Measurements from ENCODE around the gene PDE11A. TPM values are rescaled to one million over a fixed set of nuclear protein-coding genes. Genes with fewer than 3 reads are reported as not detected.
A peak's percentile ranks its signal among the peaks of the same experiment; 100 is the strongest.

PDE11A gene
- total RNA-seq, 3 donors from 2014 or later = 0.96 to 2.3 (median 2.2) TPM

DNA sequence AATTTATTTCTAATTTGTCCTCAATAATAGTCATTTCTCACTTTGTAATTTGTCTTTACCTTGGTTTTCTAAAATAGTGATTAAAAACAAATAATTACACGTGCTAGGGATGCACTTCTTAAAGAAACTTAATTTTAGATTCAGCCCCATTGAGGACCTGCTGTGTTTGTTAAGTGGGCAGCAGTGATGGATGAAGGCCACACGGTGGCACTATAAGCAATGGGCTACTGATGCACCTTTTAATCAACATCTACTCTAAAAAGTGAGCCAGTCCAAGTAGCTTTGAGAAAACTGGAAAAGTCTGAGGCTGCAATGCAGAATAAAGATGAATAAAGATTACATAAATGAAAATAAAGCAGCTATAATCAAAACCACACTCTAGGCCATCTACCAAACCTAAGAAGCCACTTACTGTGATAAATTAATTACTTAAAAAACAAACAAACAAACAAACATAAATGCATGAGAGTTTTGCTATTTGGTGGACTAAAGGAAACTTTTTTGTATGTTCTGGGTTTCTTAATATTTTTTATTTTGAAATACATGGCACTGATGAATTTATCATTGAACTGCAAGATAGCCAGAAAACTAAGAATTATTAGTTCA is 89.3 kb downstream of the PDE11A start:
- intact Hi-C loops (cut with DNase I; ENCODE audit: low total_unique reads) = no loop called here
- no peak for TF ChIP-seq POLR2AphosphoS5 (IDR thresholded peaks at IDR 0.05)
- no peak for TF ChIP-seq POLR2A (IDR thresholded peaks at IDR 0.05)
- TF ChIP-seq, protein P1, sequence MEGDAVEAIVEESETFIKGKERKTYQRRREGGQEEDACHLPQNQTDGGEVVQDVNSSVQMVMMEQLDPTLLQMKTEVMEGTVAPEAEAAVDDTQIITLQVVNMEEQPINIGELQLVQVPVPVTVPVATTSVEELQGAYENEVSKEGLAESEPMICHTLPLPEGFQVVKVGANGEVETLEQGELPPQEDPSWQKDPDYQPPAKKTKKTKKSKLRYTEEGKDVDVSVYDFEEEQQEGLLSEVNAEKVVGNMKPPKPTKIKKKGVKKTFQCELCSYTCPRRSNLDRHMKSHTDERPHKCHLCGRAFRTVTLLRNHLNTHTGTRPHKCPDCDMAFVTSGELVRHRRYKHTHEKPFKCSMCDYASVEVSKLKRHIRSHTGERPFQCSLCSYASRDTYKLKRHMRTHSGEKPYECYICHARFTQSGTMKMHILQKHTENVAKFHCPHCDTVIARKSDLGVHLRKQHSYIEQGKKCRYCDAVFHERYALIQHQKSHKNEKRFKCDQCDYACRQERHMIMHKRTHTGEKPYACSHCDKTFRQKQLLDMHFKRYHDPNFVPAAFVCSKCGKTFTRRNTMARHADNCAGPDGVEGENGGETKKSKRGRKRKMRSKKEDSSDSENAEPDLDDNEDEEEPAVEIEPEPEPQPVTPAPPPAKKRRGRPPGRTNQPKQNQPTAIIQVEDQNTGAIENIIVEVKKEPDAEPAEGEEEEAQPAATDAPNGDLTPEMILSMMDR (IDR thresholded peaks at IDR 0.05) = peak in 2 of 3 donors; percentile 51 to 63

DNA sequence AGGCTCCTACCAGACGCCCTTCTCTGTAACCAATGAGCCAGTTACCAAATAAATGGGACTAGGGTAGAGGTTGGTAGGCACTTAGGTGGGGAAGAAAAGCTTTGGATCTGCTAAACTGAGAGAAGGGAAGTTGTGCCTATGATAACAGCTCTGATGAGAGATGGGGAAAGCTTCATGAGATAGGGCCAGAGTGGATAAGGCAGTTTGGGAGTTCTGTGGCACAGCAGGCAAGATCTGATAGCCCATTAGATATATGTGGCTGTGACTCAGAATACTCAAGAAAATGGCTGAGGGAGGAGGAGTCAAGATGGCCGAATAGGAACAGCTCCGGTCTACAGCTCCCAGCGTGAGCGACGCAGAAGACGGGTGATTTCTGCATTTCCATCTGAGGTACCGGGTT is 99.8 kb downstream of the PDE11A start:
- no peak for DNase-seq (ENCODE audit: low spot score in 2 of 2)
- intact Hi-C loops (cut with DNase I; ENCODE audit: low total_unique reads) = no loop called here
- no peaks in the 10 kb centered on the region for H3K9me3 ChIP-seq

More for the DNA sequence above, 89.3 kb downstream of the PDE11A start:
- Histone ChIP-seq H3K4me1 (no peaks in the 10 kb centered on the region), H3K4me3 (no peak overlapping the region), H3K27ac (no peak overlapping the region), H3K27me3 (no peaks in the 10 kb centered on the region), H3K9me3 (no peaks in the 10 kb centered on the region), H3K36me3 (no peaks in the 10 kb centered on the region)
- no peak for DNase-seq (ENCODE audit: low spot score in 2 of 2)

DNA sequence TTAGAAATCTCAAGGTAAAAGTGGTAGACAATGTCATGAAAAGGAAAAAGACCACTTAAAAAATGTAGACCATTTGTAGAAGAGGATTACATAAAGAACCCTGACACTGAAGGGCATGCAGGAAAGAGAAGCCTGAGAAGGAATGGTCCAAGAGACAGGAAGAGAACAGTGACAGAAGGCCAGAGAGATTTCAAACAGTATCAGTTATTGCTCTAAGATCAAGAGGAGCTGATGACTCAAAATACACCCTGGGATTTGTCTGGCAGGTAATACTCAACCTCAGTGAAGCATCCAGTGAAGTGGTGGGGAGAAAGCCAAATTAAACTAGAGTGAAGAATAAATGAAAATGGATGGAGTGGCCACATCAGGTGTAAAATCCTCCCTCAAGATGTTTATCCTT is 100.5 kb downstream of the PDE11A start:
- intact Hi-C loops (cut with DNase I; ENCODE audit: low total_unique reads) = no loop called here
- TF ChIP-seq, protein P1 (IDR thresholded peaks at IDR 0.05) = no peak
- TF ChIP-seq POLR2A (IDR thresholded peaks at IDR 0.05) (no peak), POLR2AphosphoS5 (IDR thresholded peaks at IDR 0.05) (no peak)

More for the DNA sequence above, 99.8 kb downstream of the PDE11A start:
- H3K27me3 ChIP-seq = no peaks in the 10 kb centered on the region
- no peak overlapping the region for H3K27ac ChIP-seq
- H3K4me1 ChIP-seq = no peaks in the 10 kb centered on the region
- H3K36me3 ChIP-seq = no peaks in the 10 kb centered on the region
- TF ChIP-seq, protein P1 (IDR thresholded peaks at IDR 0.05) = no peak
- TF ChIP-seq POLR2AphosphoS5 (IDR thresholded peaks at IDR 0.05) (no peak), POLR2A (IDR thresholded peaks at IDR 0.05) (no peak)
- no peak overlapping the region for H3K4me3 ChIP-seq

DNA sequence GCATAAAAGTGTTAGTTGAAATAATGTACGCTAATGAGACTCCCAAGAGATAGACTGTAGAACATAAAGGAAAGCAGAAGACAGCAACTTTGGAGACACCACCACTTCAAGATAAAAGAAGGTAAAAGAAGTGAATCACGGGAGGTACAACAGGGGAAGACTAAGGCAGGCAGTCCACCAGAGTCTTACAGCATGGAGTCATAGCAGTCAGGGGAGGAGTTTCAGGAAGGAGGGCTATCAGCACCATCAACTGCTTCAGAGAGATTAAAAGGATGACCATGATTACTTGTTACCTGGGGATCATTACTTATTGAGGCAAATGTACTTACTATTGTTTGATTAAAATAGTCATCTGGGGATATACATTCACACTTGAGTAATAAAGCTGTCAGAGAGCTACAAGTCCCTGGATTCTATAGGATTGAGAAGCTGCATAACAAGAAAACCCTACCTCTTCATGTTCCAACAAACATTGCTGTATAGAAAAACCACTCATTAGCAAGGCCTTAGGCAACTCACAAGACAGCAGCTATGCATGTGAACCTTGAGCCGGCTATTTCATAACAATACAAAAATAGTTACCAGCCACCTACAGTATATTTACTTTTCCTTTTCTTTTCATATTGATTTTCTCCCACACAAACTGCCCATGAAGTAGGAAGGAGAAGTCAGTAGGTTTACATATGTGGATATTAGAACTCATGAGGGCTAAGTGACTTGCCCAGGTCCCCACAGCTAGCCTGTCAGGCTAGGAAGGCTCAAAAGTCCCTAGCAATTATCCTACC is 101.7 kb downstream of the PDE11A start:
- TF ChIP-seq POLR2A (IDR thresholded peaks at IDR 0.05) (no peak), POLR2AphosphoS5 (IDR thresholded peaks at IDR 0.05) (no peak)
- TF ChIP-seq, protein P1 (IDR thresholded peaks at IDR 0.05) = no peak
- Histone ChIP-seq H3K36me3 (no peaks in the 10 kb centered on the region), H3K9me3 (no peaks in the 10 kb centered on the region), H3K4me1 (no peaks in the 10 kb centered on the region), H3K27ac (no peak overlapping the region), H3K4me3 (no peak overlapping the region), H3K27me3 (no peaks in the 10 kb centered on the region)
- intact Hi-C loops (cut with DNase I; ENCODE audit: low total_unique reads) = no loop called here
- DNase-seq (ENCODE audit: low spot score in 2 of 2) = no peak

More for the DNA sequence above, 100.5 kb downstream of the PDE11A start:
- H3K4me1 ChIP-seq = no peaks in the 10 kb centered on the region
- H3K27me3 ChIP-seq = no peaks in the 10 kb centered on the region
- no peak overlapping the region for H3K4me3 ChIP-seq
- H3K36me3 ChIP-seq = no peaks in the 10 kb centered on the region
- H3K9me3 ChIP-seq = no peaks in the 10 kb centered on the region
- no peak overlapping the region for H3K27ac ChIP-seq
- no peak for DNase-seq (ENCODE audit: low spot score in 2 of 2)

DNA sequence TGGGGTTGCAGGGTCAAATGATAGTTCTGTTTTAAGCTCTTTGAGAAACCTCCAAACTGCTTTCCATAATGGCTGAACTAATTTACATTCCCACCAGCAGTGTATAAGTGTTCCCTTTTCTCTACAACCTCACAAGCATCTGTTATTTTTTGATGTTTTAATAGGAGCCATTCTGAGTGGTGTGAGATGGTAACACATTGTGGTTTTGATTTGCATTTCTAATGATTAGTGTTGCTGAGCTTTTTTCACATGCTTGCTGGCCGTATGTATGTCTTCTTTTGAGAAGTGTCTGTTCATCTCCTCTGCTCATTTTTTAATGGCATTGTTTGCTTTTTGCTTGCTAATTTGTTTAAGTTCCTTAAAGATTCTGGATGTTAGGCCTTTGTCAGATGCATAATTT is 107.7 kb downstream of the PDE11A start:
- DNase-seq (ENCODE audit: low spot score in 2 of 2) = no peak
- Histone ChIP-seq H3K4me3 (no peak overlapping the region), H3K36me3 (no peaks in the 10 kb centered on the region), H3K9me3 (no peaks in the 10 kb centered on the region), H3K27me3 (no peaks in the 10 kb centered on the region), H3K27ac (no peak overlapping the region), H3K4me1 (no peaks in the 10 kb centered on the region)
- intact Hi-C loops (cut with DNase I; ENCODE audit: low total_unique reads) = no loop called here
- no peak for TF ChIP-seq POLR2AphosphoS5 (IDR thresholded peaks at IDR 0.05)
